COR-L47 (cell line): Measurements from ENCODE around the gene RPTOR.

Source experiments
- DNase-seq: peaks from one replicate; lab custom pipeline; 2025; lab: John Stamatoyannopoulos, UW

RPTOR gene

GRCh38 chr17:80892900-80893603, 348.4 kb downstream of the RPTOR start:
- DNase-seq, result no peak

DNA sequence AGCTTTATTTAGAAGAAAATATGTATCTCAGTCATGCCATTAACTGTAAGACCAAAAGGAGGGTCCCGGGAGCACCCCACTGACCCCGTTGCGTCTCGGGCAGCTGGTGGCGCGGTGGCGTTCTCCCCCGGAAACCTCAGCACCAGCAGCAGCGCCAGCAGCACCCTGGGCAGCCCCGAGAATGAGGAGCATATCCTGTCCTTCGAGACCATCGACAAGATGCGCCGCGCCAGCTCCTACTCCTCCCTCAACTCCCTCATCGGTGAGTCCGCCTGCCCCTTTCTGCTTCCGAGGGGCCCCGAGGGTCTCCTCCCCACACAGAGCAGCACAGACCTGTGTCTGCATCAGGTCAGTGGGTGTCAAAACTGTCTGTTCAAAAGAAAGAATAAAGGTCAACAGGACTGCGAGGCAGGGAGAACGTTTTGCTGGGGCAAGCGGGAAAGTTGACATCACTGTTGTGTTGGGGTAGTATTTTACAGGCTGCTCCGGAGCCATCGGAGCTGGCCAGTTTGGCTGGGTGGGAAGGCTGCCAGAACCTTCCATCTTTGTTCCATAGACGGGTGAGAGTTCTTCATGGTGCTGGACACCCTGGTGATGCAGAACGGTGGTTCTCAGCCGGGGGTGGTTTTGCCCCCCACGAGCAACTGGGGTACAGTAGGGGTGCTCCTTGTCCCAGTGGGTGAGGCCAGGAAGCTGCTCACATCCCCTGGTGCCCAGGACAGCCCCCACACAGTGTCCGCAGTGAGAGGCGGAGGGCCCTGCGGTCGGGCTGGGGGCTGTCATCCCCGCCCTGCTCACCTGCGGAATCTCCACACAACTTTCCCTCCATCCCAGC, 349.2 kb downstream of the RPTOR start:
- no peak for DNase-seq

DNA sequence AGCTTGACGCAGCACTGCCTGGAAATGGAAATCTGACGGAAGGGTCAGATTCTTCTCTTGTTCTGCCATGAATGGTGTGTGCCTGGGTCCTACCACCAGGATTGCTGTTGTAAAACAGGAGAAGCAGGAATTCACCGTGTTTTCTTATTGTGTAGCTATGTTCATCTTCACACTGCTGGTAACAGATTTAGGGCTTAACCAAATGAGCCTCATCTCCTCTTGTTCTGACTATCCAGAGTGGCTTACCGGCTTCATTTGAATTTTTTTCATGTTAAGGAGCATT, 349.7 kb downstream of the RPTOR start:
- DNase-seq, result no peak

DNA sequence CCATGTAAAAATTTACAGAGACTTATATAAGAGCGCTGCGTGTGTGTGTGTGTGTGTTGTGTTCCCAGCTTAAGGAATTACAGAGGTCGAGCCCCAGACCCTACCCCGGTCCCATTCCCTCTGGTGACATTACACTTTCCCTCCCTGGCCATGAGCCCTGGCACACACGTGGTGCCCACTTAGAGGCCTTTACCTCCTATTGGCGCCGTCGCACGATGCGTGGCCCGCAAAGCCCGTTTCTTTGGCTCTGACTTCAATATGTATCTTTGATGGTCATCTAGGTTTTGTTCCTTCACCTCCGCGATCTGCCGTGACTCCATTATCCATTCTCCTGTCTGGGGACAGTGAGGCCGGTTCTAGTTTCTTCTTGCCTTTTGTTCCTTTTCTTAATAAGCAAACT, 350.1 kb downstream of the RPTOR start:
- DNase-seq, result no peak

DNA sequence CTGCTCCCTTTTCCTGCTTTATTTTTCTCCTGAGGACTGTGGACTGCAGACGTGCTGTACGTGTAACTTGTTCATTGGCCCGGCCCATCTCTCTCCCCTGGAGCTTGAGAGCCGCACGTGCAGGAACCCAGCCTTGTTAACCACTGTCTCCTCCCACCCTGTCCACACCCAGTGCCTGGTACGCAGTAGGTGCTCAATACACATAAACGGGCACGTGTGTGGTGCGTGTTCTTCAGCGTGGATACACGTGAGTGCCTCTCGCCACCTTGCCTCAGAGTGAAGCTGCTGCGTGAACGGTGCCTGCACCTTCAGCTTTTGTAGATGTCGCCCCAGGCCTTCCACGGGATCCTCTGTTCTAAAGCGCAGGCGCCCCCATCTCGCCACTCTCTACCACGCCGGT, 350.7 kb downstream of the RPTOR start:
- DNase-seq, result no peak

GRCh38 chr17:80898716-80899115, 354.1 kb downstream of the RPTOR start:
- DNase-seq, result no peak

DNA sequence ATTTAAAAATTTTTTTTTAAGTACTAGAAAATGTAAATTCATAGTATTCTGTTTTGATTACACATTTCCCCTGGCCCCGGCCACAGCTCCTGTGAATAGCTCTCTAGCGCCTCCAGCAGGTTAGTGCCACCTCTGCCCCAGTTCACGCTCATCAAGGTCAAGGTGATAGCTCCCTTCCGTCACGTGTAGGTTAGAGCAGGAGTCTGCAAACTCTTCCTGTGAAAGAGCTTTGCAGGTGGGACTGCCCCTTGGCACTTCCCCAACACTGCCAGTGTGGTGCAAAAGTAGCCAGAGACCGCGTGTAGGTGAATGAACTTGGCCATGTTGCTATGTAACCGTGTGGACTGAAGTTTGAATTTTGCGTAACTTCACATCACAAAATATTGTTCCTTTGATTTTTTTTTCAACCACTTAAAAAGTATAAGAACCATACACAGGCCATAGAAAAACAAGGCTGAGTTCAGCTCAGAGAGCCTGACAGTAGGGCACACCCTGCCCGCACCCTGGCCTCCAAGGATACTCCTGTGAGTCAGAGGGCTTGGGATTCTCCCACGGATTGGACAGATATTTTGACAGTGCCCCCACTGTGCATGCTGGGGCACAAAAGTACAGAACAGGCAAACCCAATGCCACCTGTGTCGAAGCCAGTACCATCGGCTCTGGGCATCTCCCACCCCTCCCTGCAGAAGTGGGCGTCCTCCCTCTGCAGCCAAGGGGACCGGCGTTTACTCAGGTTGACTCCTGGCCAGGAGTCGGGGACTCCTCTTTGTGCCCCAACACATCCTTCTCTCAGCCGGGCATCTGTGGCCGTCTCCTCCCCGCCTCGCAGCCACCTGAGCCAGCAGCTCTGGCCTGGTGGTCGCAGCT, 355.0 kb downstream of the RPTOR start:
- DNase-seq, result peak; percentile 5

DNA sequence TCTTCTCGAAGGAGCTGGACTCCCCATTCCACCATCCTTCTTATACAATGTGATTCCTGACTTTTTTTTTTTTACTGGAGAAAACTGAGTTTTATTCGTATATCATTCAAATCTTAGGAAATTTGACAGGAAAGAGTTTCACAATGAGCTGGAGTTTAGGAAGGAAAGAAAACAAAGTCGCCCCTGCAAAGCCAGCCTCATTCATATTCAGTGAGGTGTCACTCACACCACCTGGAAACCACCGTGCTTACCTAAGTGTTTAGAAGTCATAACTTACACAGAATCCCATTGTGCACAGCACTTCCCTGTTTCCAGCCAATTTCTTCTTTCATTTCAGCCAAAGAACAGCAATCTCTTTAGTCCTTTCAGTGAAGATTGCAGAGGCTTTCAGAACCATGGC, 356.7 kb downstream of the RPTOR start:
- no peak for DNase-seq

GRCh38 chr17:80902197-80902962, 357.7 kb downstream of the RPTOR start:
- no peak for DNase-seq

DNA sequence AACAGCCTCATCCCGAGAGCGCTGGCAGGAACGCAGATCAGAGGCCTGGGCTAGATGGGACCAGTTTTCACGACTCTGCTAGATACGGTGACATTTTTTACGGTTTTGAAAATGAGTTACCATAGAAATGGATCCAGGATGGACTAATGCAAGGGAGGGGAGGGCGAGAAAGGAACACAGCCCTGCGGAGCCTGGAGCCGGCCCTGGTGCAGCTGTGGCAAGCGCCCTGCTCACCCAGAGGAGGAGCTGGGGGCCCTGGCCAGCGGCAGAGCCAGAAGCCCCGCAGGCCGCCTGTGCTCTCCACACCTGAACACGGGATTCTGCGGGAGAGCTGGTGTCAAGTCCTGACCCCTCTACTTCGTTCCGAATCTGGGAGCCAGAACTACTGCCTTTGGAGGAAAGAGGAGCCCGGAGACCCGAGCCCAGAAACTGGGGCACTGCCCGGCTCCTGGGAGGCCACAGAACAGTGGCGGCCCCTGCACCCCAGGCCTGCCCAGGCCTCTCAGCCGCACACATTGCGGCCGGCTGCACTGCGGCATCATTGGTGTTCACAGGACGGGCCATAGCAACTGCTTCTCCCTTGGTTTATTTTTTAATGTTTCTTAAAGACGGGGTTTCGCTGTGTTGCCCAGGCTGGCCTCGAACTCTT, 358.4 kb downstream of the RPTOR start:
- no peak for DNase-seq

DNA sequence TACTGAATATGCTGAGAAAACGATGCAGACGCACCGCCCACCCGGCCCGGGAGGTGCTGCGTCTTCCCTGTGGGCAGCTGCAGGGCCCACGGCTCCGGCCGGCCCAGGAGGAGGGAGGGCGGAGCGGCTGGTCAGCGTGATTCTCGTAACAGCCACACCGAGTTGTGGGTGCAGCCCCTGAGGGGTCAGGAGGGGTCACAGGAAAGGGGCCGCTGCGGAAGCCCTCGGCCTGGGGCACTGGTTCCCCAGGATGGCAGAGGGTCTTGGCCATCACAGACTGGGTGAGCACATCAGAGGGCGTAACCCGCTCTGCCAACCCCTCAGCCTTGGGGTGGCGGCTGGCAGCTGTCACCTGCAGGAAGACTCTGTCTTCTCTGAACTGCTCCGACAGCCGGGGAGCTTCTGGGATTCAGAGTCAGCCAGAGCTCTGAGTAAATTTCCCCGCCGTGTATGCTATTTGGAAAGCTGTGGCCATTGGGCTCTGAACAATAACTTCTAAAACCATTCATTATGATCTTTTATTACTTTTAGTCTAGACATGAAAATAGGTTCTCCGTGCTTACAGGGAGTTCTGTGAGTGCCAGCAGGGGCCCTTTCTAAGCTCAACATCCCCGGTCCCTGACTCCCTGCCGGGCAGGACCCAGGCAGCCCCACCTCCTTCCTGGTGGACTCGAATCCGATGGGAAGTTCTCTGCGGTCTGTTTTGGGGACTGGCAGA, 359.6 kb downstream of the RPTOR start:
- peak; percentile 41 for DNase-seq

DNA sequence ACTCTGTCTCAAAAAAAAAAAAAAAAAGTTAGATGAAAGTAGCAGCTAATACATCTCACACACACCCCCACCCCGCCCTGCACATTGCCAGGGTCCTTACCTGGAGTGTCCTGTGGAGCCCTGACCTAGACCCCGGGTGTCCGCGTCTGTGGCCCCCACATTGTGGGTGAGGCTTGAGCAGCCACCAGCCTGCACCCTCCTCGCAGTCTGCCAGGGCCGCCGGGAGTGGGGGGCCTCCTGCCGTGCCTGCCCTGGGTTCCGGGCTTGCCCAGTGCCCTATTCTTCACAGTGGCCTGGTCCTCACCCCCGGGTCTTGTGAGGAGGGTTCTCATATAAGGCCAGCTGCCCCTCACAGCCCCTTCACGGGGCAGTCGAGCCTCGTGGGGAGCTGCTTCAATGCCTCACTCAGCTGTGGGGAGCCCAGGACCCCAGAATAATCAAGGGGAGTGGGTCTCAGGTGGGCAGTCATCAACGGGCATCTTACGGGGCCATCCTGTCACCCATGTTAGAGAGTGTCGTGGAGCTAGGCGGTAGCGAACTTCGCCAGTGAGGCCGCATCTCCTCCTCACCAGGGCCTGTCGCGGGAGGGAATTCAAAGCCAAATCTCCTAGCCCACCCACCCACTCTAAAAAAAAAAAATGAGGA, 361.1 kb downstream of the RPTOR start:
- no peak for DNase-seq

DNA sequence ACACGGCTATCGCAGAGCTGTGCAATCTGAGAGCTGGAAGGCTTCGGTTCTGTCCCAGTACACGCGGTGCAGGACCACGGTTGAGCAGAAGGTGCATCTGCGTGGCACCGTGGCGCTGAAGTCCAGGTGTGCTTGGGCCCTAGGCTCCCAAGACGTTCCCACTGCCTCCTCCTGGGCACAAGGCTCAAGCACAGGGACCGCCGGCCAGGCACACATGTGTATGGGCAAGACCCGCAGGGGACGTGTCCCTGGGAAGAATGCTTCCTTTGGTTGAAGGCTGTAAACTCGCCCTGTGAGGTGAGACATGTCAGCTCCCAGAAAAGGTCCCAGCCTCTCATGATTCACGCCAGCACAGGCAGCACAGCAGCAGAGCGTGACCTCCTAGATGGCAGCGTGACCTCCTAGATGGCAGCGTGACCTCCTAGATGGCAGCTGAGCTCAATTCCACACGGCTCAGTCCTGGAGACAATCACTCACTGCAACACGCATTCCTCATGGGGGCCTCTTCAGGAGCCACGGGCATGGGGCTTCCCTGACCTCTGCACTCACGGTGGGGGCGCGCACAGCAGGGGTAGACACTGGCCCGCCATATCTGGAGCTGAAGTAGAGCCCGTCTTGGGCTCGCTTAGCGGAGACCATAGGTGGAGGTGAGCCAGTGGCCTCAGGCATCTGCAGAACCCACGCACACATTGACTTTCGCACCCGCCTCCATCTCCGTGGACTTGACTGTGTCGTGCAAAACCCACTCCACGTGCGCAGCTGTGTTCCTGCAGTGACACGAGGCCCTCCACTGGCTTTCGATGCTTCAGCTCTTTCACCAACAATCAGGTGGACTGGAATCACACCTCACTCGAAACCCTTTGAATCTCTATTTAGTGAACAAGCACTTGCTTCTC, 362.0 kb downstream of the RPTOR start:
- no peak for DNase-seq

- DNase-seq, result no peak
Measured at GRCh38 chr17:80907281-80907680, 362.6 kb downstream of the RPTOR start.

- DNase-seq, result no peak
Measured at GRCh38 chr17:80908211-80908610, 363.6 kb downstream of the RPTOR start.

- no peak for DNase-seq
Measured at GRCh38 chr17:80908776-80909175, 364.1 kb downstream of the RPTOR start.

DNA sequence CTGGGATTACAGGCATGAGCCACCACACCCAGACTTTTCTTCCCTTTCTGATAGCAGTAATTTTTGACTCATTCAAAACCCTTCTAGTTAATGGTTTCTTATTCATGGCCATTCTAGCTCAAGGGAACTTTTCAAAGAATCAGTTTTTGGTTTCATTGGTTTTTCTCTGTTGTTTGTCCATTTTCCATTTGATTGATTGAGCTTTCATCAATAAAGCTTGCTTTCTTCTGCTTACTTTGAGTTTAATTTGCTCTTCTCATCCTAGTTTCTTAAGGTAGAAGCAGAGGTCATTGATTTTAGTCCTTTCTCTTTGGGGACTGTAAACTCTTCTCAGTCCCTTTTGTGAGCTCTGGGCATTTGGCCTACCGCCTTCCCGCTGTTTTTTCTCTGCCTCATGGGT, 365.0 kb downstream of the RPTOR start:
- no peak for DNase-seq

GRCh38 chr17:80910043-80910442, 365.4 kb downstream of the RPTOR start:
- no peak for DNase-seq

DNA sequence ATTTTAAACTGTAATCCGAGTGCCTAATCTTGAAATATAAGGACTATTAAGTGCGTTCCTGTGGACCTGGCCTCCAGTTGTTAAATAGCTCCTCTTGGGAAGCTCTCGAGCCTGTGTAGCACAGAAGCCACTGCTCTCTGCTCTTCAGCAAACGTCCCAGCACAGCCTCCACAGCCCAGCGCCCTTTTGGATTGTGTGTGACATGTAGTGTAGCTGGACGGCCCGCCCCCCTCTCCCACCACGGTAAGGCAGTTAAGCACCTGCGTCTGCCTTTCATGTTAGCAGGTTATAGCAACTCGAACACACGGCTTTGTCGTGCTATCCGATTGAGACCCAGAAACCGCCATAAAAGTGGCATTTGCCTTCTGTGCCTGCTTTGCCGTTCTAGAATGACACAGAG, 367.8 kb downstream of the RPTOR start:
- no peak for DNase-seq
